WERI-Rb-1 (cell line): ENCODE measurements around the gene MTFMT.
A peak's percentile ranks its signal among the peaks of the same experiment; 100 is the strongest.

Experiments used
- DNase-seq: peaks from one replicate; pipeline ENCODE4 v3.0.0-alpha.2; 2020
- H3K27ac ChIP-seq: fragments of 250-450 bp; sonication (Bioruptor Pico); 2 replicates; pipeline ENCODE4 v1.5.1; 2020; ENCODE audit warnings: mild to moderate bottlenecking, moderate library complexity
- H3K27me3 ChIP-seq: fragments of 250-450 bp; sonication (Bioruptor Pico); 2 replicates; pipeline ENCODE4 v1.5.1; 2021; ENCODE audit warnings: mild to moderate bottlenecking, low read depth, moderate library complexity; ENCODE audit not compliant: insufficient read depth, severe bottlenecking
- H3K36me3 ChIP-seq: fragments of 250-450 bp; sonication (Bioruptor Pico); 2 replicates; pipeline ENCODE4 v1.5.1; 2020; ENCODE audit warnings: mild to moderate bottlenecking, moderate library complexity
- H3K4me3 ChIP-seq: 2 replicates; pipeline ENCODE4 v1.5.1; 2011; ENCODE audit warnings: low read depth, mild to moderate bottlenecking, control low read depth, low read length
- H3K9me3 ChIP-seq: fragments of 250-450 bp; sonication (Bioruptor Pico); 2 replicates; pipeline ENCODE4 v1.5.1; 2021; ENCODE audit warnings: mild to moderate bottlenecking, moderate library complexity; ENCODE audit not compliant: severe bottlenecking
- TF ChIP-seq, protein P1 (sequence below): IDR thresholded peaks from 2 replicates; pipeline ENCODE4 v1.5.1; 2011; ENCODE audit warnings: low read depth, mild to moderate bottlenecking, control low read depth, inconsistent platforms, low read length

The MTFMT gene

DNA sequence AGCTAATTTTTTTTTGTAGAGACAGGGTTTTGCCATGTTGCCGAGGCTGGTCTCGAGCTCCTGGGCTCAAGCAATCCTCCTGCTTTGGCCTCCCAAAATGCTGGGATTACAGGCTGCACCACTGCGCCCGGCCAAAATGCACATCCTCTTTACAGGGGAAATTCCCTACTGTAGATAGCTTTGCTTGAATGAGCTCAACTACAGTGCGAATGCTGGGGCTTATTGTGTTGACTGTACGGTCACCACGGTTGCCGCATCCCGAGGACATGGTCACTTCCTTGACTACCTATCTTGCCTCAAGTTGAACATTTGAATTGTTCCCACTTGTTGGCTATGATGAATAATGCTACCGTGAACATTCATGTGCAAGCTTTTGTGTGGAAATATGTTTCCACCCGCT is 5.3 kb upstream of the MTFMT start:
- Histone ChIP-seq H3K4me3 (no peak overlapping the region), H3K27ac (no peak overlapping the region), H3K9me3 (no peaks in the 10 kb centered on the region), H3K27me3 (no peaks in the 10 kb centered on the region), H3K36me3 (no peaks in the 10 kb centered on the region)
- TF ChIP-seq, protein P1, sequence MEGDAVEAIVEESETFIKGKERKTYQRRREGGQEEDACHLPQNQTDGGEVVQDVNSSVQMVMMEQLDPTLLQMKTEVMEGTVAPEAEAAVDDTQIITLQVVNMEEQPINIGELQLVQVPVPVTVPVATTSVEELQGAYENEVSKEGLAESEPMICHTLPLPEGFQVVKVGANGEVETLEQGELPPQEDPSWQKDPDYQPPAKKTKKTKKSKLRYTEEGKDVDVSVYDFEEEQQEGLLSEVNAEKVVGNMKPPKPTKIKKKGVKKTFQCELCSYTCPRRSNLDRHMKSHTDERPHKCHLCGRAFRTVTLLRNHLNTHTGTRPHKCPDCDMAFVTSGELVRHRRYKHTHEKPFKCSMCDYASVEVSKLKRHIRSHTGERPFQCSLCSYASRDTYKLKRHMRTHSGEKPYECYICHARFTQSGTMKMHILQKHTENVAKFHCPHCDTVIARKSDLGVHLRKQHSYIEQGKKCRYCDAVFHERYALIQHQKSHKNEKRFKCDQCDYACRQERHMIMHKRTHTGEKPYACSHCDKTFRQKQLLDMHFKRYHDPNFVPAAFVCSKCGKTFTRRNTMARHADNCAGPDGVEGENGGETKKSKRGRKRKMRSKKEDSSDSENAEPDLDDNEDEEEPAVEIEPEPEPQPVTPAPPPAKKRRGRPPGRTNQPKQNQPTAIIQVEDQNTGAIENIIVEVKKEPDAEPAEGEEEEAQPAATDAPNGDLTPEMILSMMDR, result no peak
- no peak for DNase-seq

DNA sequence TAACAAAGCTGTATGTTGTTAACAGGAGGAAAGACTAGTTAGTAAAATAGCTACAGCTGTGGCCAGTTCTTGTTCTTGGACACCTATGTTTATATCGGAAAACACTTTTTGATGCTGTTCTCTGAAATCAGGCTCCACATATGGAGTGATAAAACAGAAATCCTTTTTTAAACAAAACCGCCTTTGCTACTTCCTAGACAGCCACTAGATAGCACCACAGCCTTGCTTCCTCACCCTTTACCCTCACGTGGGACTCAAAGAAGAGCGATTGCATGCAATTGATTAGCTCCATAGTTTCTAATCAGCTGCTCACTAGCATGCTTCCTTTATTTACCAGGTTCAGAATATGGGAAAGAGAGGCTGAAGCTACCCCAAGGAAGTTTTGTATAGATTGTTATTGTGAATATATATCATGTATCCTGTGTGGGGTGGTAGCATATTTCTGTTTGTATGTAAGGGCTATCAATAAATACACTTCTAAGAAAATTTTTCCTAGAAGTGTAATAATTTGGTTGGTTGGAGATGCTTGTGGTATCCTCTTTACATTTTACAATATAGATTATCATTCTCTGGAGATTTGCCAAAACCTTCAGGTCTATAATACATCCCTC is 4.3 kb upstream of the MTFMT start:
- Histone ChIP-seq H3K36me3 (no peaks in the 10 kb centered on the region), H3K9me3 (no peaks in the 10 kb centered on the region), H3K4me3 (no peak overlapping the region; the same call in 1 of the 2 replicates), H3K27me3 (no peaks in the 10 kb centered on the region), H3K27ac (no peak overlapping the region)
- DNase-seq, result peak; percentile 34
- TF ChIP-seq, protein P1, result peak; percentile 67

DNA sequence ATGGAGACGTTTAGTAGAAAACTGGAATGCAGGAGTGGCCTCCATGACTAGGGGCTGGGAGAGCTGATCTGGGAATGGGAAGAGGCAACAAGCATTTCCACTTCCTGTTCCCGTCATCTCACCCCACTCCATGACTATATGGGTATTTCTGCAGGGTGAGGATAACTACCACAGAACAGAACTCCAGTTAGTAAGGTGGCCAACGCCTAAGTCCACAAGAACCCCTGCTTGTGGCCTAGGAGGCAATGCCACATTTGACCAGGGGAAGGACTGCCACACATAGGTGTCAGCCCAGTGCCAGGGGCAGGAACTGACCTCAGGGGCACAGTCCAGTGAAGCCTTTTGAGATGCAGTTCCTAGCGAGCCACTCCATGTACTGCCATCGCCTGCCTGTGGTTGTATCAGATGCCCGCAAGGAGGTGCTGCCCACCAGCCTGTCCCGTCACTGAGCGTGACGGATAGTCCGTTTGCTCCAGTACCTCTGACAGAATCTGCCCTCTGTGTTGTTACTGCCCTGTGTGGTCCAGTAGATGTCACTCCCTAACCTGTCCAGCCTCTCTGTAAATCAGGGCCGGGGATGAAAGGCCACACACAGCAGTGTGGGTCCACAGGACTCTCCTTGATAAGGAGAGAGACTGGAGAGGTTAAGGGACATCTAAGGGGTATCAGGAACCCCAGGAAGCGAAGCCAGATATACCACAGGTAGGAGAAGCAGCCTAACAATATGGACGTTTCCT is 3.5 kb upstream of the MTFMT start:
- H3K27me3 ChIP-seq, result no peaks in the 10 kb centered on the region
- DNase-seq, result peak; percentile 83
- no peaks in the 10 kb centered on the region for H3K36me3 ChIP-seq
- no peak overlapping the region; the same call in 1 of the 2 replicates for H3K4me3 ChIP-seq
- H3K27ac ChIP-seq, result no peak overlapping the region
- H3K9me3 ChIP-seq, result no peaks in the 10 kb centered on the region
- TF ChIP-seq, protein P1, result peak; percentile 94

DNA sequence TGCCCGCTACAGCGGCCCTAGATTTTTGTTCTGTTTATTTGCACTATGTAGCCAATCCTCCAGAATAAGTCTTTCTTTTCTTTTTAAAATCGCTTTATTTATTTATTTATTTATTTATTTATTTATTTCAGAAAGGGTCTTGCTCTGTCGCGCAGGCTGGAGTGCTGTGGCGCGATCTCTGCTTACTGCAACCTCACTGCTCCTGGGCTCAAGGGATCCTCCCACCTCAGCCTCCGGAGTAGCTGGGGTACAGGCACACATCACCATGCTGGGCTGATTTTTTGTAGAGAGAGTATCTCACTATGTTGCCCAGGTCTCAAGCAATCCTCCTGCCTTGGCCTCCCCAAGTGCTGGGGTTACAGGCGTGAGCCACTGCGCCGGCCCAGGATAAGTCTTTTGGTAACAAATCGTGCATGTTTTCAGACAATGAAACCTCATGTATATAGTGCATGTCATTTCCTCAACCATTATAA is 333 bp upstream of the MTFMT start:
- DNase-seq, result no peak
- Histone ChIP-seq H3K27ac (no peak overlapping the region), H3K9me3 (no peaks in the 10 kb centered on the region), H3K27me3 (no peaks in the 10 kb centered on the region), H3K36me3 (peaks cover 8% of the 10 kb centered on the region; the same call in 1 of the 2 replicates), H3K4me3 (peak overlapping the region; percentile 82; the same call in 1 of the 2 replicates)
- TF ChIP-seq, protein P1, result no peak

DNA sequence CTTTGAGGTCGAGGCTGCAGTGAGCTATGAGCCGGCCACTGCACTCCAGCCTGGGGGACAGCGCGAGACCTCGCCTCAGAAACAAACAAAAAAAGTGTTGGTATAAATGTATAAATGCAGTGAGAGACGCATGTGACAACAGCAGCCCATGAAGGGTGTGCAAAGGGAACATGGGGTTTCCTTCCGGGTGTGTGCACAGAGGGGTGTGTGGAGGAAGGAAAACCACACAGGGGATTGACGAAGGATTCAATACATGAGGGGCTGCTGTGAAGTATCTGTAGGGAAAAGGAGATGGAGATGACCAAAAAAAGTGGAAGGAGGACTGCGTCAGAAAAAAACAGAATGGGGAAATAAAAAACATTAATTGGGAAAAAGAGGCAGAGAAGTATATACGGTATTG is 1.1 kb downstream of the MTFMT start:
- Histone ChIP-seq H3K36me3 (peaks cover 8% of the 10 kb centered on the region; the same call in 1 of the 2 replicates), H3K4me3 (peak overlapping the region; percentile 82; the same call in 1 of the 2 replicates), H3K9me3 (no peaks in the 10 kb centered on the region), H3K27me3 (no peaks in the 10 kb centered on the region), H3K27ac (no peak overlapping the region)
- DNase-seq, result no peak
- TF ChIP-seq, protein P1, result no peak
